GM12874 (cell line): ENCODE data around the gene OR2F1.

ENCODE experiments used
- TF ChIP-seq, protein P1 (sequence below): IDR thresholded peaks from 2 replicates; pipeline ENCODE4 v1.5.1; 2011; ENCODE audit warnings: low read depth, mild to moderate bottlenecking, control low read depth, low read length, moderate library complexity; ENCODE audit not compliant: insufficient read depth

The OR2F1 gene

DNA sequence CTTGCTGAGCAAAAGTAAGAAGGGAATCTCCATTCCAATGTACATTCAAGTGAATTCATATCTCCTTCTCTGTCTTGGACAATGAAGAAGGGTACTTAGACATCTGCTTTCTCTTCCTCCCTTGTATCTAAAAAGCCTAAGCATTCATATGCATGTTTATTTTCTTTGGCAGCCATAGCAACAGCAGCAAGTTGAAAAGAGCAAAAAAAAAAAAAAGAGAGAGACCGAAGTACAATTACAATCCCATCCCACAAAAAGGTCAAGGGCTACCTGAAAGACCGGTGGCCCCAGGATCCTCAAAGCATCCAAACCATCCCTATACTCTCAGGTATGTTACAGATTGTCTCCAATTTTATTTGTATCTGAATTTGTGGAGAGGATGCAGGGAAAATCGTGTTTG lies 4.1 kb downstream of the OR2F1 start:
- TF ChIP-seq, protein P1, sequence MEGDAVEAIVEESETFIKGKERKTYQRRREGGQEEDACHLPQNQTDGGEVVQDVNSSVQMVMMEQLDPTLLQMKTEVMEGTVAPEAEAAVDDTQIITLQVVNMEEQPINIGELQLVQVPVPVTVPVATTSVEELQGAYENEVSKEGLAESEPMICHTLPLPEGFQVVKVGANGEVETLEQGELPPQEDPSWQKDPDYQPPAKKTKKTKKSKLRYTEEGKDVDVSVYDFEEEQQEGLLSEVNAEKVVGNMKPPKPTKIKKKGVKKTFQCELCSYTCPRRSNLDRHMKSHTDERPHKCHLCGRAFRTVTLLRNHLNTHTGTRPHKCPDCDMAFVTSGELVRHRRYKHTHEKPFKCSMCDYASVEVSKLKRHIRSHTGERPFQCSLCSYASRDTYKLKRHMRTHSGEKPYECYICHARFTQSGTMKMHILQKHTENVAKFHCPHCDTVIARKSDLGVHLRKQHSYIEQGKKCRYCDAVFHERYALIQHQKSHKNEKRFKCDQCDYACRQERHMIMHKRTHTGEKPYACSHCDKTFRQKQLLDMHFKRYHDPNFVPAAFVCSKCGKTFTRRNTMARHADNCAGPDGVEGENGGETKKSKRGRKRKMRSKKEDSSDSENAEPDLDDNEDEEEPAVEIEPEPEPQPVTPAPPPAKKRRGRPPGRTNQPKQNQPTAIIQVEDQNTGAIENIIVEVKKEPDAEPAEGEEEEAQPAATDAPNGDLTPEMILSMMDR = no peak

DNA sequence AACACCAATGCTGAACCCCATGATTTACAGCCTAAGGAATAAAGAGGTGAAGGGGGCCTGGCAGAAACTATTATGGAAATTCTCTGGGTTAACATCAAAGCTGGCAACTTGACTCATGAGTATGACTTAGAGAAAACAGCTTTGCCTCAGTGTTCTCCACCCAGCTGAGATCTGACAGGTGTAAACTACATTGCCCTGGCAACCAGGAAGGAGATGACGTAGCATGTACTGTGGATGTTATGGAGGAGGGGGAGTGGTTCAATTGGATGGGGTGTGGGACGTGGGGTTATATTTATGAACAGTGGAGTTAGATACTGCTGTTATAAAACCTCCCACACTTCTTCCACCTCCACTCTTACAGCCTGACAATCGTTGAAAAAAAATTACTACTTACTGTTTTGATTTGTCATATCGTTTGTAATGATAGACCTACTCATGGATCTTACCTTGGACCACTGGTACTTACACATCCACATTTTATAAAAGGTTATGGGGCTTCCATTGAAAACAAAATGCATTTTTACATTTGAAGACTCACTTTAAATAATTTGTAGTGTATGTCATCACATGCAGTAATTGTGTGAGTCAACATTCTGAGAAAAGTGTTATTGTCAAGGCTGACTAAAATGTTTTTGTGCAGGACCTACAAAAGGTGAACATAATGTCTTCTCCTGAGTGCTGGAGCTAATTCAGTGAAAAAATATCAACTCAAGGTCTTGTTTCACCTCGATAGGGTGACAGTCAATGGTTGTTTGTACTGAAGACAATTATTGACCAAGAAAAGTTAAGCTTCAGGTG lies 6.4 kb downstream of the OR2F1 start:
- TF ChIP-seq, protein P1 = no peak

DNA sequence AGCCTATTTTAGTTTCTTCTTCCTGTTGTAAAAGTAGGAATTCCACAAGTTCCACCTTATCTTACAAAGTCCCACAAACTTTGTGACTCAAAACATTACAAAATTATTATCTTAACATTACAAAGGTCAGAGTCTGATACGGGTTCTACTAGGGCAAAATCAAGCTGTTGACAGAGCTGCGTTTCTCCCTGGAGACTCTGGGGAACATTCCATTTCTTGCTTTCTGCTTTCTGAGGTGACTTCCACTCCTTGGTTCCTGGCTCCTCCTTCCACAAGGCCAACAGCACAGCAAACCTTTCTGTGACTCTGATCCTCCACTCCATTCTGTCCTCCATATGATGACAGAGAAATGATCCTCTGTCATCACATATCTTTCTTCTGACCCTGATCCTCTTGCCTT lies 10.6 kb downstream of the OR2F1 start:
- TF ChIP-seq, protein P1 = no peak

DNA sequence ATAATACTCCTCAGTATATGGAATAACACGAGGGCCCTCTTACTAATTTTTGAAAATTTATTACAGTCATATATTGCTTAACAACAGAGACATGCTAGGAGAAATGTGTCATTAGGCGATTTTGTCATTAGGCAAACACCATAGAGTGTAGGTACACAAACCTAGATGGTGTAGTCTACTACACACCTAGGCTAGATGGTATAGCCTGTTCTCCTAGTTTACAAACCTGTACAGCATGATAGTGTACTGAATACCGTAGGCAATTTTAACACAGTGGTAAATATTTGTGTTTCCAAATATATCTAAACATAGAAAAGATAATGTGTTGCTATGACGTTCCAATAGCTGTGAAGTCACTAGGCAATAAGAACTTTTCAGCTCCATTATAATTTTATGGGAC lies 12.8 kb downstream of the OR2F1 start:
- TF ChIP-seq, protein P1 = no peak

DNA sequence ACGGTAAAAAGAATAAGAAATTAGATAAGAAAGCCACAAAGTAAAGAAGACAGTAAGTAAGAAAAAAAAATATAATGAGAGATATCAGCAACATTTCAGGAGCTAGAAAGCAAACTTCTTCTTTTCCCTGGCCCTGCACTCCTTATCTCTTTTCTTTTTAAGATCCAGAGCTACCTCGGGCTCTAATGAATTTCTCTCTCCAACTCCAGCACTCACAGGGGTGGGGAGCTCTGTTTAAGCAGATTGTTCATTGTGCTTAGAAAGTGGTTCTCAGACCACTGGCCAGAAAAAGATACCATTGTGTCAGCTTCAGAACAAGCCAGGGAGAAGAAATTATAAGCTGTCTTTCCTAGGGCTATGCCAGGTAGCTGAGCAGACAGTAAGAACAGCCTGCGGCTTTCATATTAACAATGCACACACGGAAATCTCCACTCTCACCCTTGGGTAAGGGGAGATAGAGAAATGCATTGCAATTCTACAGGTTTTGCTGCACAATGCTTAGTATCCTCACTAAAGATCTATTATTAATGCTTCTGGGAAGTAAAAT lies 19.3 kb downstream of the OR2F1 start:
- TF ChIP-seq, protein P1 = no peak

DNA sequence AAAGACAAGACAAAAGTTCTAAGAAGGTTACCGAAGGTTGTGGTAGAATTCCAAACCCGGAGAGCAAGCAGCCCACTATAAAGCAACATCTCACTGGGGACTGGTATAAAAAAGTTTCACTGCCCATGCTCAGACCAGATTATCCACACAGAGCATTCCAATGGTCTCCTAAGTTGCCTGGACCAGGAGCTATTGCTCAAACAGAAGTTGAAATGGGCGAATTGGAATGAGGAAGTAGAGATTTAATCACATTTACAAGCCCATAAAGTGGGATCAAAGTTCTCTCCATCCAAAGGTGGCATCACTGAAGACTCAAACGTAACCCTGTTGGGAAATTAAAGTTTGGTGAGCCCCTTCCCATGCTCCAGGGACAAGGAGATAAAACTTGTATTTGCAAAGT lies 19.8 kb downstream of the OR2F1 start:
- TF ChIP-seq, protein P1 = no peak

DNA sequence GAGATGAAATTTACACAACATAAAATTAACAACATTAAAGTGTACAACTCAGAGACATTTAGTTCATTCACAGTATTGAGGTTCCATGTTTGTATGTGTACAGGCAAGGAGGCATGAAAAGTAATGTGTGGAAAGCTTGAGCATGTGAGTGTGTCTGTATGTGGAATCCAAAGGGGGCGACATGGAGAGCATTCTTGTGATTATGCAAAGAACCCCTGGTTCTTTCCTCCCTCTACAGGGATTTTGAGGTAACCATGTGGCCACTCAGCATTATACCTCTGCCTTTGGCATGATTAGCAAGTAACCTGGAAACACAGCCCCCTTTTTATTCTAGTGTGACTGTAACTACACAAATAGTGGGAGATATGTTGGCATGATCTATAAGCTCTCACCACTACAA lies 21.0 kb downstream of the OR2F1 start:
- TF ChIP-seq, protein P1 = no peak
